PC-9 (cell line): Measurements from ENCODE around the gene WNT2B.

Experiments used
- CTCF ChIP-seq: fragments of 200-600 bp; sonication (generic); conservative IDR thresholded peaks from 2 replicates; pipeline ENCODE4 v1.6.1; 2017; ENCODE audit warnings: mixed run types, antibody characterized with exemption, mild to moderate bottlenecking, moderate library complexity
- EZH2 ChIP-seq: fragments of 200-600 bp; sonication (generic); IDR thresholded peaks from 2 replicates; pipeline ENCODE4 v1.8.0; 2017; ENCODE audit warnings: antibody characterized with exemption, low read depth

- no peak for TF ChIP-seq CTCF
- no peak for TF ChIP-seq EZH2
Measured at GRCh38 chr1:112558634-112559033, 49.9 kb downstream of the WNT2B start.
